Measurements from ENCODE around the gene ZNF177.

Gene ZNF177

DNA sequence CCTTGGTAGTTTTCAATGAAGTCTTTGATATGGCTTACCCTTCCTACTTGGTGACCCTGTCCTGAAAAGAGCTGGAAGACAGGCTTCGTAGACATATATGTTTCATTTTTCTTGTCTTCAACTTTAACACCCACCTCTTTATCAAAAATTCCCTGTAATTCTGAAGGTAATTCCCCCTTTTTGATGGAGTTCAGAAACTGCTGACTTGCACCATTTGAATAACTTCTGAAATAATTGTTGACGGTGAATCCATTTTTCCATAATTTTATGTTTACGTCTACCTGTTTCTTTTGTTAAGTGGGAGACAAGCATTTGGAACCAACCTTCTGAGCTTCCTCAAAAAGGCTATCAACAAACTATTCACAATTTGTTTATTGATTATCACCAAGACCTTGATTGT, 14.6 kb upstream of the ZNF177 start:
- H3K9me3 ChIP-seq (ENCODE audit: control insufficient read depth in 2 of 2, low read length in 2 of 2), result peaks cover 39 to 70% of the 10 kb centered on the region in 2 donors
- H3K4me1 ChIP-seq (ENCODE audit: control insufficient read depth, insufficient read depth, low read length), result no peaks in the 10 kb centered on the region
- no peak overlapping the region for H3K4me3 ChIP-seq (ENCODE audit: low read length in 2 of 2)
- H3K9ac ChIP-seq (ENCODE audit: low read length in 2 of 2), result no peak overlapping the region
- H3K27ac ChIP-seq (ENCODE audit: low read length), result no peak overlapping the region
- peaks cover 26 to 41% of the 10 kb centered on the region in 2 donors for H3K36me3 ChIP-seq (ENCODE audit: control insufficient read depth in 2 of 2, insufficient read depth in 2 of 2, low read length in 2 of 2)
- no peaks in the 10 kb centered on the region for H3K27me3 ChIP-seq (ENCODE audit: control insufficient read depth in 1 of 2, insufficient read depth in 2 of 2, low read length in 2 of 2)

DNA sequence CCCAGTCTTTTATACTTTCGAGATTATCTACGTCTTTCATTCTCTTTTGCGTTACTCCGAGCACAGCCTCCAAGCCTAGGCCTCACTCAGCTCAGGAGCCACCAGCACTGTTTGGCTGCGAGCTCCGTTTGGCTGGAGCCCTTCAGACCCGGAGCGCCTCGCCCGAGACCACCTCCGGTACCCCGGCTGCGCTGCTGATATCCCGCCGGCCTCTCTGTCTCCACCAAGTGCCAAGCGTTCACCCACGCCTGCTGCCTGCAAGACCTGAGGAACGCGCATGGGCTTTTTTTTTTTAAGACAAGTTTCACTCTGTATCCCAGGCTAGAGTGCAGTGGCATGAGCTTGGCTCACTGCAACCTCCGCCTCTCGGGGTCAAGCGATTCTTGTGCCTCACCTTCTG, 14.1 kb upstream of the ZNF177 start:
- Histone ChIP-seq H3K9ac (ENCODE audit: low read length in 2 of 2) (no peak overlapping the region), H3K9me3 (ENCODE audit: control insufficient read depth in 2 of 2, low read length in 2 of 2) (peaks cover 37 to 66% of the 10 kb centered on the region in 2 donors), H3K27ac (ENCODE audit: low read length) (no peak overlapping the region), H3K27me3 (ENCODE audit: control insufficient read depth in 1 of 2, insufficient read depth in 2 of 2, low read length in 2 of 2) (no peaks in the 10 kb centered on the region), H3K4me1 (ENCODE audit: control insufficient read depth, insufficient read depth, low read length) (no peaks in the 10 kb centered on the region), H3K4me3 (ENCODE audit: low read length in 2 of 2) (no peak overlapping the region), H3K36me3 (ENCODE audit: control insufficient read depth in 2 of 2, insufficient read depth in 2 of 2, low read length in 2 of 2) (peaks cover 22 to 38% of the 10 kb centered on the region in 2 donors)

DNA sequence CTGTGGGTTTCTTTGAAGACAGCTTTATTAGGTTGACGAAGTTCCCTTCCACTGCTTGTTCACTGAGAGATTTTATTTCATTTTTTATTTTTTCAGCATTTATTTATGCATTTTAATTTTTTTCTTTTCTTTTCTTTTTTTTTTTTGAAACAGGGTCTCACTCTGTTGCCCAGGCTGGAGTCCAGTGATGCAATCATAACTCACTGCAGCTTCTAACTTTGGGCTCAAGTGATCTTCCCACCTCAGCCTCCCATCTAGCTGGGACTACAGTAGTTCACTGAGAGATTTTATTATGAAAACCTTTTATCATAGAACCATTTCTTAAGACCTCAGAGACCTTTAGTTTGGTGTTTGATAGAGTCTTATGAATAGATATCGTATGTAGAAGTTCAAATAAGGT, 10.3 kb upstream of the ZNF177 start:
- no peak overlapping the region for H3K4me3 ChIP-seq (ENCODE audit: low read length in 2 of 2)
- peaks cover 37 to 57% of the 10 kb centered on the region in 2 donors for H3K9me3 ChIP-seq (ENCODE audit: control insufficient read depth in 2 of 2, low read length in 2 of 2)
- H3K36me3 ChIP-seq (ENCODE audit: control insufficient read depth in 2 of 2, insufficient read depth in 2 of 2, low read length in 2 of 2), result peaks cover 22 to 31% of the 10 kb centered on the region in 2 donors
- H3K27me3 ChIP-seq (ENCODE audit: control insufficient read depth in 1 of 2, insufficient read depth in 2 of 2, low read length in 2 of 2), result no peaks in the 10 kb centered on the region
- H3K9ac ChIP-seq (ENCODE audit: low read length in 2 of 2), result no peak overlapping the region
- H3K4me1 ChIP-seq (ENCODE audit: control insufficient read depth, insufficient read depth, low read length), result no peaks in the 10 kb centered on the region
- H3K27ac ChIP-seq (ENCODE audit: low read length), result no peak overlapping the region

DNA sequence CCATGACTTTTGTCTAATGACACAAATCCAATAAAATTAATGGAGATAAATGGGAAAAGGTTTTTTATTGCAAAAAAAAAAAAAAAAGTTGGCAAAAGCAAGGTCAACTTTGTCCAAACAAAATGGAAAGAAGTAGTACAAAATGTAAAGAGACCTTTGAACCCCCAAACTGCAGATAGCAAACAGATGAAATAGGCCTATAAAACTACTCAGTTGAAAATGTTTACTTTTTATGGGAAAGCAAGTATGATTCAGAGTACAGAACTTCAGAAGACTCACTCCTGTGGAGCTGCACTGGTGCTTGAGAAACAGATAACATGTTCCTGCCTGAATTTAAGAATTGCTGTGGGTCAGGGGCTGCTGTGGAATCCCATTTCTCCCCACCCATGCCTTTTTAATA, 9.8 kb upstream of the ZNF177 start:
- Histone ChIP-seq H3K9me3 (ENCODE audit: control insufficient read depth in 2 of 2, low read length in 2 of 2) (peaks cover 40 to 57% of the 10 kb centered on the region in 2 donors), H3K27me3 (ENCODE audit: control insufficient read depth in 1 of 2, insufficient read depth in 2 of 2, low read length in 2 of 2) (no peaks in the 10 kb centered on the region), H3K9ac (ENCODE audit: low read length in 2 of 2) (no peak overlapping the region), H3K36me3 (ENCODE audit: control insufficient read depth in 2 of 2, insufficient read depth in 2 of 2, low read length in 2 of 2) (peaks cover 24 to 34% of the 10 kb centered on the region in 2 donors), H3K4me3 (ENCODE audit: low read length in 2 of 2) (no peak overlapping the region), H3K27ac (ENCODE audit: low read length) (no peak overlapping the region), H3K4me1 (ENCODE audit: control insufficient read depth, insufficient read depth, low read length) (no peaks in the 10 kb centered on the region)

DNA sequence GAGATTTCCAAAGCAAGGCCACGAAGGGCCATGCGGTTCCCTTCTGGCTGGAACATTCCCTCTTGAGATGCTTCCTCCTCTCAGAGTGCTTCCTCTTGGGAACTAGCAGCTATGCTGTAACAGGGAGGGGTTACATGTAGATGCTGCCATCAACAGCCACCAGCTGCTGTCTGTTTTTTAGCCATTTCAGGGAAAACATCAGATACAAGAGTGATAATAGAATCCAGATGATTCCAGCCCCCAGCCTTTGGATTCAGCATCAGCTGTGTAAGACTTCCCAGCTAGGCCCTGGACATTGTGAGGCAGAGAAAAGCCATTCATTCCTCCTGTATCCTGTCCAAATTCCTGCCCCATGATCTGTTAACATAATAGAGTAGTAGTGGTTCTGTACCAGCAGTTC, 8.2 kb upstream of the ZNF177 start:
- Histone ChIP-seq H3K4me1 (ENCODE audit: control insufficient read depth, insufficient read depth, low read length) (no peaks in the 10 kb centered on the region), H3K27ac (ENCODE audit: low read length) (no peak overlapping the region), H3K27me3 (ENCODE audit: control insufficient read depth in 1 of 2, insufficient read depth in 2 of 2, low read length in 2 of 2) (no peaks in the 10 kb centered on the region), H3K9me3 (ENCODE audit: control insufficient read depth in 2 of 2, low read length in 2 of 2) (peaks cover 38 to 53% of the 10 kb centered on the region in 2 donors), H3K4me3 (ENCODE audit: low read length in 2 of 2) (peak overlapping the region in 1 of 2 donors; percentile 35), H3K9ac (ENCODE audit: low read length in 2 of 2) (no peak overlapping the region), H3K36me3 (ENCODE audit: control insufficient read depth in 2 of 2, insufficient read depth in 2 of 2, low read length in 2 of 2) (peaks cover 18 to 27% of the 10 kb centered on the region in 2 donors)

DNA sequence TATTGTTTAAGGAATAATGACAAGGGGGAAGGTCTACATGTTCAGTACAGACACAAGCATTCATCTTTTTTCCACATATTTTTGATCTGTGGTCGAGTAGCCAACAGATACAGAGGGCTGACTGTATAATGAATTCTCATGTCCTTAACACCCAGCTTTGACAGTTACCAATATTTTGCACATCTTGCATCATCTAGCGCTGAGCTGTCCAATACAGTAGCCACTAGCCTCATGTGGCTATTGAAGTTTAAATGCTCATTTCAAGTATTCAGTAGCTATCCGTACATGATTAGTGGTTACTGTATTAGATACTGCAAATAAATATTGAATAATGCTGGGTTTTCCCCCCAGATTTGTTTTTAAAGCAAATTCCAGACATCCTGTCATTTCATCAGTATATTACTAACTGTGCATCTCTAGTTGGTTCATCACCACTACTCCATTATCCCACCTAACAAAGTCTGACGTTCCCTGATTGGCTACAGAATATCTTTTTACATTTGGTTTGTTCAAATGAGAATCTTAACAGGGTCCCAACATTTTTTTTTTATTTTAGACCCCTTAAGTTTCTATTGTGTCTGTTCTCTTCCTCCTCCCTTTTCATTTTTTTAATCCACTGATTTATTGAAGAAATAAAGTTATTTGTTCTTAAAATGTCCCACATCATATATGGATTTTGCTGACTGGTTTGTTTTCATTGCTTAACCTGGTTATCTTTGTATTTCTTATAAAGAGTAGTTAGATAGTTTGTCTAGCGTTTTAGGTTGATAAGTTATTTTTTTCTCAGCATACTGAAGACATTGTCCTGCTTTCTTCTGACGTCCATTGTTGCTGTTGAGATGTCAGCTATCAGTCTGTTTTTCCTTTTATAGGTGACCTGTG, 8.2 kb downstream of the ZNF177 start:
- H3K9ac ChIP-seq (ENCODE audit: low read length in 2 of 2), result no peak overlapping the region
- H3K36me3 ChIP-seq (ENCODE audit: control insufficient read depth in 2 of 2, insufficient read depth in 2 of 2, low read length in 2 of 2), result peaks cover 11 to 18% of the 10 kb centered on the region in 2 donors
- no peak overlapping the region for H3K27ac ChIP-seq (ENCODE audit: low read length)
- H3K27me3 ChIP-seq (ENCODE audit: control insufficient read depth in 1 of 2, insufficient read depth in 2 of 2, low read length in 2 of 2), result no peaks in the 10 kb centered on the region
- no peaks in the 10 kb centered on the region for H3K4me1 ChIP-seq (ENCODE audit: control insufficient read depth, insufficient read depth, low read length)
- peaks cover 14 to 41% of the 10 kb centered on the region in 2 donors for H3K9me3 ChIP-seq (ENCODE audit: control insufficient read depth in 2 of 2, low read length in 2 of 2)
- H3K4me3 ChIP-seq (ENCODE audit: low read length in 2 of 2), result peak overlapping the region in 1 of 2 donors; percentile 22

DNA sequence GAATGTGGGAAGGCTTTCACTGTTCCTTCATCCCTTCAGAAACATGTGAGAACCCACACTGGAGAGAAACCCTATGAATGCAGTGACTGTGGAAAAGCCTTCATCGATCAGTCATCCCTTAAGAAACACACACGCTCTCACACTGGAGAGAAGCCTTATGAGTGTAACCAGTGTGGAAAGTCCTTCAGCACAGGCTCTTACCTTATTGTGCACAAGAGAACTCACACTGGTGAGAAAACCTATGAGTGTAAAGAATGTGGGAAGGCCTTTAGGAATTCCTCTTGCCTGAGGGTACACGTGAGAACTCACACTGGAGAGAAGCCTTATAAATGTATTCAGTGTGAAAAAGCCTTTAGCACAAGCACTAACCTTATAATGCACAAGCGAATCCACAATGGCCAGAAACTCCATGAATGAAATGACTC, 18.6 kb downstream of the ZNF177 start:
- no peaks in the 10 kb centered on the region for H3K4me1 ChIP-seq (ENCODE audit: control insufficient read depth, insufficient read depth, low read length)
- peaks cover 78 to 85% of the 10 kb centered on the region in 2 donors for H3K36me3 ChIP-seq (ENCODE audit: control insufficient read depth in 2 of 2, insufficient read depth in 2 of 2, low read length in 2 of 2)
- H3K27ac ChIP-seq (ENCODE audit: low read length), result no peak overlapping the region
- peak overlapping the region in 1 of 2 donors; percentile 49 for H3K4me3 ChIP-seq (ENCODE audit: low read length in 2 of 2)
- no peaks in the 10 kb centered on the region for H3K27me3 ChIP-seq (ENCODE audit: control insufficient read depth in 1 of 2, insufficient read depth in 2 of 2, low read length in 2 of 2)
- no peak overlapping the region for H3K9ac ChIP-seq (ENCODE audit: low read length in 2 of 2)
- H3K9me3 ChIP-seq (ENCODE audit: control insufficient read depth in 2 of 2, low read length in 2 of 2), result peaks cover 69 to 90% of the 10 kb centered on the region in 2 donors

DNA sequence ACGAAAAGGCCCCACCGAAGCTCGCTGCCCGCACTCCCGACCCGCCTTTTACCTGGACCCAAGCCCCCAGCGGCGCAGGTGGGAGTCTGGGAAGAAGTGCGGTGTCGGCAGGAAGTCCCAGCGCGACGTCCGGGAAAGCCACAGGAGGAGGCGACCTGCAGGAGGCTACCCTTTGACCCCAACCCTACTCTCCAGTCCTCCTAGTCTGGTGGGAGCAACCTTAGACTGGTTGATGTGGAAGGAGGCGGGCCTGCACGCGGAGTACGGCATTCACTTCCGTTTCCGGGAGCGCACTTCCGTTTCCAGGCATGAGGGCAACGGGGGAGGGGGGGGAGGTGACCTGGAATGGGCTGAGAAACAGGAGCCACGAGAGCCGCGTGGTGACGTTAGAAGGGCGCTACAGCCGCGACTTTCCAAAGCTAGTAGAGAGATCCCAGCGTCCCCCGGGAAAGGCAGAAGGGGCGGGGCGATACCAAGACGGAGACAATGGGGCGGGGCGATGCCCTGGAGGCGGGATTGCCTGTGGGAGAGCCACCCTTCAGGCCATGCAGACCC, 44.1 kb downstream of the ZNF177 start:
- H3K4me3 ChIP-seq (ENCODE audit: low read length in 2 of 2), result peak overlapping the region; percentile 76 to 85
- H3K36me3 ChIP-seq (ENCODE audit: control insufficient read depth in 2 of 2, insufficient read depth in 2 of 2, low read length in 2 of 2), result peaks cover 0 to 2% of the 10 kb centered on the region in 2 donors
- H3K27ac ChIP-seq (ENCODE audit: low read length), result peak overlapping the region; percentile 53
- no peaks in the 10 kb centered on the region for H3K27me3 ChIP-seq (ENCODE audit: control insufficient read depth in 1 of 2, insufficient read depth in 2 of 2, low read length in 2 of 2)
- peaks cover 18 to 21% of the 10 kb centered on the region in 2 donors for H3K9me3 ChIP-seq (ENCODE audit: control insufficient read depth in 2 of 2, low read length in 2 of 2)
- H3K4me1 ChIP-seq (ENCODE audit: control insufficient read depth, insufficient read depth, low read length), result peaks cover 4% of the 10 kb centered on the region
- H3K9ac ChIP-seq (ENCODE audit: low read length in 2 of 2), result peak overlapping the region; percentile 33 to 58

DNA sequence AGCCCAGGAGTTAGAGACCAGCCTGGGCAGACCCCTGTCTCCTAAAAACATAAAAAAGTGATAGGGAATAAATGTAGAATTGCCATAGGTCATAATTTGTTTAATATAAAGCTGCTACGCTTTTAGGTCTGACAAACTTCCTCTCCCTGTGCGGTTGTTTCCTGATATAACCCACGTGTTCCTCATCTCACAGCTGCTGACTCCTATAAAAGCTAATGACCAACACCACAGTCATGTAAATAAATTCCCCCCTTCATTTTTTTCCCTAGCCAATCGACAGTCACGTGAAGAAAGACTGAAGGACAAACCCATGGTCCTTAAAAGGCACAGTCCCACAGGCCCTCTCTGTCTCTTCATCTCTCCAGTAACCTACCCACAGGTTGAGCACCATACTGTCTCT, 45.0 kb downstream of the ZNF177 start:
- Histone ChIP-seq H3K4me1 (ENCODE audit: control insufficient read depth, insufficient read depth, low read length) (peaks cover 4% of the 10 kb centered on the region), H3K36me3 (ENCODE audit: control insufficient read depth in 2 of 2, insufficient read depth in 2 of 2, low read length in 2 of 2) (peaks cover 4 to 7% of the 10 kb centered on the region in 2 donors), H3K27ac (ENCODE audit: low read length) (no peak overlapping the region), H3K9ac (ENCODE audit: low read length in 2 of 2) (no peak overlapping the region), H3K9me3 (ENCODE audit: control insufficient read depth in 2 of 2, low read length in 2 of 2) (peaks cover 26 to 30% of the 10 kb centered on the region in 2 donors), H3K27me3 (ENCODE audit: control insufficient read depth in 1 of 2, insufficient read depth in 2 of 2, low read length in 2 of 2) (no peaks in the 10 kb centered on the region), H3K4me3 (ENCODE audit: low read length in 2 of 2) (peak overlapping the region; percentile 76 to 85)

DNA sequence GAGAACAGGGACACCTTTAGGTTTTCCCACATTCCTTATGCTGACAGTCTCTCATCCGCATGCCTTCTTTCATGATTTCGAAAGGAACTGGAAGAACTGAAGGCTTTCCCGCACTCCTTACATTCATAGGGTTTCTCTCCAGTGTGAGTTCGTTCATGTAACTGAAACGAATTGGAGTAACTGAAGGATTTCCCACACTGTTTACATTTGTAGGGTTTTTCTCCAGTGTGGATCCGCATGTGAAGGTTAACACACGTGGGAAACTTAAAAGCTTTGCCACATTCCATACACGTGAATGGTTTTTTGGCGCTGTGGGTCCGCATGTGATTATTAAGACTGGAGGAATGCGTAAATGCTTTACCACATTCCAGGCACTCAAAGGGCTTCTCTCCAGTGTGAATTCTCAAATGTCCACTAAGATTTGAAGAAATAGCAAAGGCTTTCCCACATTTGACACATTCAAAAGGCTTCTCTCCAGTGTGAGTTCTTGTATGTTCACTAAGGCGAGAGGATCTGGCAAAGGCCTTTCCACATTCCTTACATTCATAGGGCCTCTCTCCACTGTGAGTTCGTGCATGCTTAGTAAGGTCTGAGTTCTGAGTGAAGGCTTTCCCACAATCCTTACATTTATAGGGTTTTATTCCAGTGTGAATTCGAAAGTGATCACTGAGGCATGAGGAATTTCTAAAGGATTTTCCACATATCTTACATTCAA, 50.6 kb downstream of the ZNF177 start:
- Histone ChIP-seq H3K4me3 (ENCODE audit: low read length in 2 of 2) (peak overlapping the region in 1 of 2 donors; percentile 15), H3K9ac (ENCODE audit: low read length in 2 of 2) (no peak overlapping the region), H3K27me3 (ENCODE audit: control insufficient read depth in 1 of 2, insufficient read depth in 2 of 2, low read length in 2 of 2) (no peaks in the 10 kb centered on the region), H3K9me3 (ENCODE audit: control insufficient read depth in 2 of 2, low read length in 2 of 2) (peaks cover 46 to 51% of the 10 kb centered on the region in 2 donors), H3K4me1 (ENCODE audit: control insufficient read depth, insufficient read depth, low read length) (no peaks in the 10 kb centered on the region), H3K36me3 (ENCODE audit: control insufficient read depth in 2 of 2, insufficient read depth in 2 of 2, low read length in 2 of 2) (peaks cover 52 to 55% of the 10 kb centered on the region in 2 donors), H3K27ac (ENCODE audit: low read length) (no peak overlapping the region)
